Measurements from ENCODE around the gene TTC29.

- TF ChIP-seq, protein P1, sequence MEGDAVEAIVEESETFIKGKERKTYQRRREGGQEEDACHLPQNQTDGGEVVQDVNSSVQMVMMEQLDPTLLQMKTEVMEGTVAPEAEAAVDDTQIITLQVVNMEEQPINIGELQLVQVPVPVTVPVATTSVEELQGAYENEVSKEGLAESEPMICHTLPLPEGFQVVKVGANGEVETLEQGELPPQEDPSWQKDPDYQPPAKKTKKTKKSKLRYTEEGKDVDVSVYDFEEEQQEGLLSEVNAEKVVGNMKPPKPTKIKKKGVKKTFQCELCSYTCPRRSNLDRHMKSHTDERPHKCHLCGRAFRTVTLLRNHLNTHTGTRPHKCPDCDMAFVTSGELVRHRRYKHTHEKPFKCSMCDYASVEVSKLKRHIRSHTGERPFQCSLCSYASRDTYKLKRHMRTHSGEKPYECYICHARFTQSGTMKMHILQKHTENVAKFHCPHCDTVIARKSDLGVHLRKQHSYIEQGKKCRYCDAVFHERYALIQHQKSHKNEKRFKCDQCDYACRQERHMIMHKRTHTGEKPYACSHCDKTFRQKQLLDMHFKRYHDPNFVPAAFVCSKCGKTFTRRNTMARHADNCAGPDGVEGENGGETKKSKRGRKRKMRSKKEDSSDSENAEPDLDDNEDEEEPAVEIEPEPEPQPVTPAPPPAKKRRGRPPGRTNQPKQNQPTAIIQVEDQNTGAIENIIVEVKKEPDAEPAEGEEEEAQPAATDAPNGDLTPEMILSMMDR (IDR thresholded peaks at IDR 0.05; ENCODE audit: low read length) = no peak
- no peak for TF ChIP-seq EZH2phosphoT487 (IDR thresholded peaks at IDR 0.05; ENCODE audit: low read length)
These were observed 182.1 kb downstream of the TTC29 start for GRCh38 chr4:146763560-146763959.

Measured in MM.1S (cell line).